ENCODE results near the gene HOXA7.

- TF ChIP-seq MAX (IDR thresholded peaks at IDR 0.05; ENCODE audit: low read depth, low read length) (no peak), POLR2AphosphoS5 (IDR thresholded peaks at IDR 0.05; ENCODE audit: low read length) (no peak), POLR2A (IDR thresholded peaks at IDR 0.05; ENCODE audit: low read depth, low read length) (no peak), CEBPB (IDR thresholded peaks at IDR 0.05; ENCODE audit: borderline replicate concordance in 1 of 2, low read depth in 2 of 2, low read length in 2 of 2) (no peak), CTCF (IDR thresholded peaks at IDR 0.05 in 2 of 3, conservative IDR thresholded peaks at IDR 0.05 in 1 of 3; ENCODE audit: control insufficient read depth in 2 of 3, extremely low read depth in 1 of 3, insufficient read depth in 1 of 3, low read depth in 3 of 3, low read length in 3 of 3) (no peak), ATF3 (IDR thresholded peaks at IDR 0.05; ENCODE audit: borderline replicate concordance, extremely low read depth, low read depth, low read length) (no peak), MXI1 (IDR thresholded peaks at IDR 0.05; ENCODE audit: low read depth, low read length) (no peak), EZH2 (IDR thresholded peaks at IDR 0.05; ENCODE audit: borderline replicate concordance, control insufficient read depth, low read depth, low read length) (no peak), USF1 (IDR thresholded peaks at IDR 0.05; ENCODE audit: borderline replicate concordance, extremely low read length, insufficient read depth, low read depth, low read length) (no peak), ZBTB33 (IDR thresholded peaks at IDR 0.05) (no peak)
These were observed 29.6 kb upstream of the HOXA7 start for GRCh38 chr7:27185854-27186667.
